Neural progenitor cell (in vitro differentiated cells): Measurements from ENCODE around the gene FAM177B. TPM values are rescaled to one million over a fixed set of nuclear protein-coding genes. Genes with fewer than 3 reads are reported as not detected.
"Not testable (repeated sequence)": the region's sequence is repeated elsewhere in the genome, so short reads cannot be mapped to it uniquely, and the experiment has no call there.

ENCODE experiments used
- DNase-seq: peaks from one replicate; pipeline ENCODE4 v3.0.0-alpha.2; 2016; ENCODE audit warnings: low spot score
- H2AFZ ChIP-seq: fragments of 200-600 bp; sonication (generic); replicated peaks from 2 replicates; pipeline ENCODE4 v1.6.1; 2016; ENCODE audit warnings: antibody characterized with exemption
- H3F3A ChIP-seq: fragments of 200-600 bp; sonication (generic); 2 replicates; pipeline ENCODE4 v1.6.1; 2016; ENCODE audit warnings: antibody characterized with exemption, low read depth
- H3K27ac ChIP-seq: fragments of 200-600 bp; sonication (generic); 2 replicates; pipeline ENCODE4 v1.5.1; 2016; ENCODE audit warnings: mild to moderate bottlenecking
- H3K27me3 ChIP-seq: fragments of 200-600 bp; sonication (generic); 2 replicates; pipeline ENCODE4 v1.6.1; 2016; ENCODE audit warnings: mild to moderate bottlenecking, moderate library complexity
- H3K36me3 ChIP-seq: fragments of 200-600 bp; sonication (generic); 2 replicates; pipeline ENCODE4 v1.5.1; 2016
- H3K4me1 ChIP-seq: fragments of 200-600 bp; sonication (generic); 2 replicates; pipeline ENCODE4 v1.6.1; 2016; ENCODE audit warnings: mixed run types
- H3K4me2 ChIP-seq: fragments of 200-600 bp; sonication (generic); 2 replicates; pipeline ENCODE4 v1.6.1; 2016
- H3K4me3 ChIP-seq: fragments of 200-600 bp; sonication (generic); 2 replicates; pipeline ENCODE4 v1.5.1; 2016
- H3K79me2 ChIP-seq: fragments of 200-600 bp; sonication (generic); 2 replicates; pipeline ENCODE4 v1.6.1; 2016; ENCODE audit warnings: low read depth
- H3K9ac ChIP-seq: fragments of 200-600 bp; sonication (generic); 2 replicates; pipeline ENCODE4 v1.6.1; 2016
- H3K9me3 ChIP-seq: fragments of 200-600 bp; sonication (generic); 2 replicates; pipeline ENCODE4 v1.5.1; 2016; ENCODE audit warnings: low read depth
- H4K20me1 ChIP-seq: fragments of 200-600 bp; sonication (generic); 2 replicates; pipeline ENCODE4 v1.6.1; 2016; ENCODE audit warnings: low read depth
- H3K27ac Mint-ChIP-seq: 3 replicates; pipeline ENCODE4 v1.8.0; 2021; ENCODE audit warnings: mixed read lengths
- H3K27me3 Mint-ChIP-seq: 2 replicates; pipeline ENCODE4 v1.8.0; 2022; ENCODE audit warnings: low read depth, mild to moderate bottlenecking, inconsistent platforms, moderate library complexity, mixed read lengths; ENCODE audit not compliant: insufficient read depth
- H3K36me3 Mint-ChIP-seq: 3 replicates; pipeline ENCODE4 v1.8.0; 2021; ENCODE audit warnings: mixed read lengths
- H3K4me1 Mint-ChIP-seq: 3 replicates; pipeline ENCODE4 v1.8.0; 2021; ENCODE audit warnings: mixed read lengths
- H3K4me3 Mint-ChIP-seq: 3 replicates; pipeline ENCODE4 v1.8.0; 2021; ENCODE audit warnings: mild to moderate bottlenecking, moderate library complexity, mixed read lengths
- H3K9me3 Mint-ChIP-seq: 3 replicates; pipeline ENCODE4 v1.8.0; 2020; ENCODE audit warnings: mixed read lengths
- CTCF ChIP-seq: fragments of 200-600 bp; sonication (generic); IDR thresholded peaks from 2 replicates; pipeline ENCODE4 v1.5.1; 2017; ENCODE audit warnings: antibody characterized with exemption, mild to moderate bottlenecking
- EZH2 ChIP-seq: fragments of 200-600 bp; sonication (generic); IDR thresholded peaks from 2 replicates; pipeline ENCODE4 v1.6.1; 2017; ENCODE audit warnings: antibody characterized with exemption, mild to moderate bottlenecking, moderate library complexity
- EZH2phosphoT487 ChIP-seq: fragments of 200-600 bp; sonication (generic); IDR thresholded peaks from 2 replicates; pipeline ENCODE4 v1.6.1; 2017; ENCODE audit warnings: antibody characterized with exemption
- total RNA-seq: library from RNA; depleted of rRNA; stranded (reverse); fragments of >200 nt; gene quantifications from 2 replicates; pipeline ENCODE4 v1.2.3, GENCODE V29; 2015; ENCODE audit warnings: low replicate concordance

FAM177B gene
- total RNA-seq, 1 donor from 2014 or later: not detected

GRCh38 chr1:222761083-222761482 is 24.1 kb downstream of the FAM177B start:
- Histone ChIP-seq H3K27me3 (no peaks in the 10 kb centered on the region), H3K4me3 (no peak overlapping the region), H3K9me3 (no peaks in the 10 kb centered on the region), H2AFZ (peak overlapping the region; percentile 26), H3F3A (no peaks in the 10 kb centered on the region), H3K36me3 (no peaks in the 10 kb centered on the region), H4K20me1 (no peaks in the 10 kb centered on the region), H3K4me1 (peaks cover 8% of the 10 kb centered on the region), H3K9ac (no peak overlapping the region), H3K4me2 (no peak overlapping the region), H3K79me2 (no peaks in the 10 kb centered on the region), H3K27ac (no peak overlapping the region)
- TF ChIP-seq EZH2: no peak
- Mint-ChIP-seq H3K27ac (no peak overlapping the region), H3K4me3 (no peak overlapping the region), H3K27me3 (peaks cover 4% of the 10 kb centered on the region), H3K36me3 (no peaks in the 10 kb centered on the region), H3K9me3 (peaks cover 4% of the 10 kb centered on the region), H3K4me1 (peaks cover 4% of the 10 kb centered on the region)
- no peak for DNase-seq

GRCh38 chr1:222762178-222762577 is 25.2 kb downstream of the FAM177B start:
- H3K9ac ChIP-seq, H3K27ac Mint-ChIP-seq, H3F3A ChIP-seq, H3K36me3 Mint-ChIP-seq, H3K36me3 ChIP-seq, H4K20me1 ChIP-seq, H3K27me3 Mint-ChIP-seq, H3K4me3 ChIP-seq, H3K9me3 ChIP-seq, H3K27ac ChIP-seq, H3K27me3 ChIP-seq, H3K9me3 Mint-ChIP-seq, H3K4me1 ChIP-seq, H3K4me1 Mint-ChIP-seq, DNase-seq, H3K4me3 Mint-ChIP-seq, H3K4me2 ChIP-seq, H3K79me2 ChIP-seq, H2AFZ ChIP-seq: not testable (repeated sequence)

GRCh38 chr1:222767152-222767571 is 30.2 kb downstream of the FAM177B start:
- no peaks in the 10 kb centered on the region for H3K79me2 ChIP-seq
- H3K9me3 ChIP-seq: peaks cover 10% of the 10 kb centered on the region
- H3K4me1 ChIP-seq: no peaks in the 10 kb centered on the region
- H3K27me3 ChIP-seq: no peaks in the 10 kb centered on the region
- H3K4me2 ChIP-seq: no peak overlapping the region
- H3K9ac ChIP-seq: no peak overlapping the region
- TF ChIP-seq EZH2: no peak
- no peak for TF ChIP-seq CTCF
- TF ChIP-seq EZH2phosphoT487: no peak
- H3K4me3 ChIP-seq: no peak overlapping the region
- no peak overlapping the region for H2AFZ ChIP-seq
- Mint-ChIP-seq H3K4me1 (no peaks in the 10 kb centered on the region), H3K27ac (no peak overlapping the region), H3K27me3 (peaks cover 4% of the 10 kb centered on the region), H3K9me3 (peaks cover 14% of the 10 kb centered on the region), H3K36me3 (peaks cover 3% of the 10 kb centered on the region), H3K4me3 (no peak overlapping the region)
- H3F3A ChIP-seq: no peaks in the 10 kb centered on the region
- no peaks in the 10 kb centered on the region for H4K20me1 ChIP-seq
- DNase-seq: no peak
- no peaks in the 10 kb centered on the region for H3K36me3 ChIP-seq
- no peak overlapping the region for H3K27ac ChIP-seq

- TF ChIP-seq CTCF: no peak
- no peak for TF ChIP-seq EZH2phosphoT487
- TF ChIP-seq EZH2: no peak
- no peak for DNase-seq
These were observed 31.6 kb downstream of the FAM177B start for GRCh38 chr1:222768592-222768991.

More at GRCh38 chr1:222768592-222768991, 31.6 kb downstream of the FAM177B start:
- H3K36me3 Mint-ChIP-seq: peaks cover 3% of the 10 kb centered on the region
- Histone ChIP-seq H3K9ac (no peak overlapping the region), H2AFZ (no peak overlapping the region), H3K27me3 (no peaks in the 10 kb centered on the region), H3K4me1 (no peaks in the 10 kb centered on the region), H3K27ac (no peak overlapping the region), H3K4me3 (no peak overlapping the region), H3K4me2 (no peak overlapping the region), H3F3A (no peaks in the 10 kb centered on the region), H3K36me3 (no peaks in the 10 kb centered on the region), H3K79me2 (no peaks in the 10 kb centered on the region), H4K20me1 (no peaks in the 10 kb centered on the region), H3K9me3 (peaks cover 10% of the 10 kb centered on the region)
- H3K4me1 Mint-ChIP-seq: no peaks in the 10 kb centered on the region
- no peak overlapping the region for H3K4me3 Mint-ChIP-seq
- peaks cover 4% of the 10 kb centered on the region for H3K27me3 Mint-ChIP-seq
- peaks cover 14% of the 10 kb centered on the region for H3K9me3 Mint-ChIP-seq
- no peak overlapping the region for H3K27ac Mint-ChIP-seq
